GM23338 (cell line): ENCODE results near the gene ANO10.

ENCODE experiments used
- CTCF ChIP-seq, 2 experiments: fragments of 200-600 bp in 1 of 2; sonication (generic) in 1 of 2; conservative IDR thresholded peaks; 2 replicates each; pipeline versions ENCODE4 v1.5.1 to v1.6.1; 2016 to 2017; ENCODE audit warnings: antibody characterized with exemption in 2 of 2, low read depth in 2 of 2, mild to moderate bottlenecking in 2 of 2, moderate library complexity in 1 of 2
- EZH2phosphoT487 ChIP-seq: fragments of 200-600 bp; sonication (generic); IDR thresholded peaks from one replicate; pipeline ENCODE4 v1.8.1; 2018; ENCODE audit warnings: antibody characterized with exemption; ENCODE audit not compliant: unreplicated experiment
- JUNB ChIP-seq: IDR thresholded peaks from one replicate; pipeline ENCODE4 v1.6.1; 2016; ENCODE audit warnings: antibody characterized with exemption; ENCODE audit not compliant: unreplicated experiment
- REST ChIP-seq: IDR thresholded peaks from one replicate; pipeline ENCODE4 v1.6.1; 2018; ENCODE audit warnings: antibody characterized with exemption; ENCODE audit not compliant: unreplicated experiment
- ZNF462 ChIP-seq: fragments of 250-450 bp; sonication (Bioruptor Pico); IDR thresholded peaks from 2 replicates; pipeline ENCODE4 v1.5.0; 2020; ENCODE audit warnings: mild to moderate bottlenecking, moderate library complexity

GRCh38 chr3:43338295-43338694 lies 283.5 kb downstream of the ANO10 start:
- TF ChIP-seq CTCF (conservative IDR thresholded peaks at IDR 0.05; ENCODE audit: low read depth in 2 of 2) (no peak), REST (no peak), JUNB (no peak), ZNF462 (CRISPR knock-in tag) (no peak), EZH2phosphoT487 (no peak)
